Activated T-cell treated with anti-CD3 and anti-CD28 coated beads, Interleukin-2, amount 50 U/mL, for 72 hours (primary cell): ENCODE measurements around the gene LAIR1. TPM values are rescaled to one million over a fixed set of nuclear protein-coding genes. Genes with fewer than 3 reads are reported as not detected.
"Not testable (repeated sequence)": the region's sequence is repeated elsewhere in the genome, so short reads cannot be mapped to it uniquely, and the experiment has no call there.

Source experiments
- ATAC-seq, 2 donors: fragments of 150-1000 bp; cut with Tn5 transposase; replicated peaks in 1 of 2; 2 replicates each; pipeline ENCODE4 v1.10.0; 2021; ENCODE audit warnings: moderate library complexity in 2 of 2, mild to moderate bottlenecking in 1 of 2
- DNase-seq, 2 donors: peaks; one replicate each; pipeline ENCODE4 v3.0.0; 2021 to 2022; ENCODE audit warnings: mixed read lengths in 1 of 2
- H3K27ac Mint-ChIP-seq: one replicate; pipeline ENCODE4 v1.8.0; 2022; ENCODE audit warnings: mild to moderate bottlenecking, moderate library complexity, mixed read lengths
- H3K27me3 Mint-ChIP-seq: one replicate; pipeline ENCODE4 v1.8.0; 2022; ENCODE audit warnings: low read depth, mixed read lengths
- H3K36me3 Mint-ChIP-seq, 2 donors: one replicate each; pipeline ENCODE4 v1.8.0; 2022; ENCODE audit warnings: mixed read lengths in 2 of 2, mild to moderate bottlenecking in 1 of 2; ENCODE audit not compliant: insufficient read depth in 2 of 2
- H3K4me1 Mint-ChIP-seq: one replicate; pipeline ENCODE4 v1.8.0; 2022; ENCODE audit warnings: low read depth, mixed read lengths
- H3K4me3 Mint-ChIP-seq, 2 donors: one replicate each; pipeline ENCODE4 v1.8.0; 2022; ENCODE audit warnings: mild to moderate bottlenecking in 2 of 2, mixed read lengths in 2 of 2, moderate library complexity in 2 of 2
- H3K9me3 Mint-ChIP-seq, 2 donors: one replicate each; pipeline ENCODE4 v1.8.0; 2022; ENCODE audit warnings: mixed read lengths in 2 of 2
- total RNA-seq, 2 donors: library from RNA; stranded (reverse); gene quantifications; one replicate each; pipeline ENCODE4 v1.2.3, GENCODE V29; 2022

LAIR1 gene
- total RNA-seq, 2 donors from 2014 or later, result 3.5 to 8.3 TPM

- DNase-seq (peak; percentile 59 to 64), ATAC-seq (peak; percentile 88 to 90)
- not testable (repeated sequence) for H3K27ac Mint-ChIP-seq, H3K9me3 Mint-ChIP-seq, H3K36me3 Mint-ChIP-seq
- Mint-ChIP-seq H3K27me3 (peaks cover 54% of the 10 kb centered on the region), H3K4me1 (peaks cover 73% of the 10 kb centered on the region), H3K4me3 (peak overlapping the region; percentile 69 to 81)
These were observed 5.7 kb upstream of the LAIR1 start for GRCh38 chr19:54370434-54370796.

DNA sequence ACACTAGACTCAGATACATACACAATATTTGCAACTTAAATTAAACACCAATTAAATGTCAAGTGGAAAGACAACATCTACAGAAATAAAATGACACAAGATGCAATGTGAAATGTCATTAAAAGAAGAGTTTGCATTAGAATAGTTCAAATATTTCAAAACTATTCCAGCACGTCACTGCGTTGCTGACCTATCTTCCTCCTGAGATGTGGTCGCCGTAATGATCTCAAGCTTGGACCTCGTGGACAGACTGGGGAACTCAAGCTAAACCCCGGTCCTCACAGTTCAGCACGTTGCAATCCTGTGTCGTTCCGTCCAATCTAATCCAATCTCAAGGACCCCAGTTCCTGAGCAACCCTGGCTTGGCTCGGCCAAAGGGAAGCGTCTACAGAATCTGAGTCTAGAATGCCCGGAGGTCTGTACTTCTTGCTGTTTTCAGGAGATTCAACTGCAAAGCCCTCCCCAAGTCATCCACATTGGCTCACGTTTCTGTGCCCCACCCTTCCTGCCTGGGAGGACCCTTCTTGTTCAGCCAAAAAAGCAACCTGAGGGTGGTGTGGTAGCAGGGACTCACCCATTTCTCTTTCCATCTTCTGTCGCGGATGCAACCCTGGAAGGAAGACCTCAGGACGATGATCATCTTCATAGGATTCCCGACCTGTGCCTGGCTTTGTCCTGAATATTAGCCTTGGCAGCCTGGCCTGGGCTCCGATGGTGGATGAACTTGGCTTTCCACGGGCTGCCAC lies 5.1 kb upstream of the LAIR1 start:
- not testable (repeated sequence) for H3K27ac Mint-ChIP-seq, DNase-seq, H3K9me3 Mint-ChIP-seq, H3K36me3 Mint-ChIP-seq
- H3K4me1 Mint-ChIP-seq, result peaks cover 71% of the 10 kb centered on the region
- H3K4me3 Mint-ChIP-seq, result peak overlapping the region; percentile 69 to 81
- H3K27me3 Mint-ChIP-seq, result peaks cover 48% of the 10 kb centered on the region
- ATAC-seq, result peak; percentile 4 to 7

DNA sequence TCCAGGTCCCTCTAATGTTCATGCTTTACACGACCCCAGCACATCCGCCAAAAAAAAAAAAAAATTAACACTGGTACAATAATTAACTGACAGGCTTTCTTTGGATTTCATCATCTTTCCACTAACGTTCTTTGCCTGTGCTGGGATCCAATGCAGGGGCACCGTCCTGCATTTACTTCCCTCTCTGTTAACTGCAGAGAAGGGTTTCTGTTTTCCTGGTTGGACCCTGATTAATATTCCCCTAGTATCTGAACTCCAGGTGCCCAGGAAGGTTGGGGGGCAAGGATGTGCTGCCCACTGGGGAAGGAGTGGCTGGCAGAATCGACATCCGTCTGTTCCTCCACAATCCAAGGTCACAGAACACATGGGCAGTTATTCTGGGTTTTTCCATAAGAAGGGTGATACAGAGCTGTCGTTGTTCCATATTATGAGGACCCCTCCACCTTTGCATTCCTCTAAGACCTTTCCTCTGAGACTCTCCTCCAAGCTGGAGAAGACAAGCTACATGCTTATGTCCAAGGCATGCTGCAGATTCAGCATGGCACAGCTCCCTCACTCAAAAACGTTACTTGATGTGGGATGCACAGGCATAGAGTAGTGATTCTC lies 4.5 kb upstream of the LAIR1 start:
- Mint-ChIP-seq H3K27ac (no peak overlapping the region), H3K36me3 (no peaks in the 10 kb centered on the region), H3K9me3 (no peaks in the 10 kb centered on the region), H3K27me3 (peaks cover 41% of the 10 kb centered on the region), H3K4me1 (peaks cover 71% of the 10 kb centered on the region), H3K4me3 (peak overlapping the region; percentile 69 to 81)
- DNase-seq, result no peak
- no peak for ATAC-seq

DNA sequence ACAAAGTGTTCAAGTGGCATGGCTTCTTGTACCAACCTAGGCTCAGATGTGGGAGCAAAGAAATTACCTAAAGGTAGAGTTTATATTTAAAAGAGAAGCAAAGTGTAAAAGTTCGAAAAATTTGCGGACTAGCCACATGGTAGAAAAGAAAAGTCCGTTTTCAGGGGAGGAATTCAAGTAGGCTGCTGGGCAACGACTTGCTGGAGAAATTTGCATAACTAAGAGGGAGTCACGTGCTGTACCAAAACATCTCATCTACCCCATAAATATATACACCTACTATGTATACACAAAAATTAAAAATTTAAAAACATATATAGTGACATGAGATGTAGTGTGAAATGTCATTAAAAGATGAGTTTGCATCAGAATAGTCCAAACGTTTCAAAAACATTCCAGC lies 2.1 kb upstream of the LAIR1 start:
- Mint-ChIP-seq H3K4me1 (peaks cover 78% of the 10 kb centered on the region), H3K4me3 (no peak overlapping the region), H3K36me3 (peaks cover 2 to 6% of the 10 kb centered on the region in 2 donors), H3K27ac (no peak overlapping the region), H3K27me3 (peaks cover 29% of the 10 kb centered on the region), H3K9me3 (no peaks in the 10 kb centered on the region)
- DNase-seq, result no peak
- no peak for ATAC-seq

DNA sequence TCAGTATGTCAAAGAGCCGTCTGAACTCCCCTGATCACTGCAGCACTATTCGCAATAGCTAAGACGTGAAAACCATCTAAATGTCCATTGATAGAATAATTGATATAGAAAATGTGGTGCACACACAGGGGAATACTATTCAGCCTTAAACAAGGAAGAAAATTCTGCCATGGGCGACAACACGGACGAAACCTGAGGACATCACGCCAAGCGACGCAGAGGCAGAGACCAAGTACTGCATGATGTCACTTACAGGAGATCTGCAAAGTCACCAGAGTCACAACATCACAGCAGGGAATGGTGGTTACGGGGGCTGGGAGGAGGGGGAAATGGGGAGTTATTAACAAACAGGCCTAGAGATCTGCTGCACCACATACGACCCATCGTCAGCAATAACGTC lies 1.1 kb upstream of the LAIR1 start:
- not testable (repeated sequence) for H3K9me3 Mint-ChIP-seq, H3K4me3 Mint-ChIP-seq, H3K36me3 Mint-ChIP-seq, DNase-seq, ATAC-seq, H3K27ac Mint-ChIP-seq
- Mint-ChIP-seq H3K4me1 (peaks cover 82% of the 10 kb centered on the region), H3K27me3 (peaks cover 23% of the 10 kb centered on the region)

GRCh38 chr19:54361680-54362422 lies 2.9 kb downstream of the LAIR1 start:
- Mint-ChIP-seq H3K4me1 (peaks cover 55% of the 10 kb centered on the region), H3K4me3 (peak overlapping the region; percentile 84 to 87), H3K27ac (peak overlapping the region; percentile 64)
- H3K27me3 Mint-ChIP-seq, H3K36me3 Mint-ChIP-seq, H3K9me3 Mint-ChIP-seq, DNase-seq: not testable (repeated sequence)
- ATAC-seq, result peak in 1 of 2 donors; percentile 19

- ATAC-seq (peak; percentile 91 to 93), DNase-seq (peak; percentile 77 to 78)
- H3K27ac Mint-ChIP-seq, H3K9me3 Mint-ChIP-seq, H3K36me3 Mint-ChIP-seq, H3K27me3 Mint-ChIP-seq, H3K4me3 Mint-ChIP-seq: not testable (repeated sequence)
- peaks cover 37% of the 10 kb centered on the region for H3K4me1 Mint-ChIP-seq
These were observed 5.4 kb downstream of the LAIR1 start for GRCh38 chr19:54359149-54359820.

GRCh38 chr19:54357381-54357780 lies 7.3 kb downstream of the LAIR1 start:
- Mint-ChIP-seq H3K4me3 (no peak overlapping the region), H3K27me3 (no peaks in the 10 kb centered on the region), H3K27ac (no peak overlapping the region), H3K9me3 (no peaks in the 10 kb centered on the region), H3K36me3 (peaks cover 2% of the 10 kb centered on the region in 2 donors), H3K4me1 (peaks cover 18% of the 10 kb centered on the region)
- no peak for ATAC-seq
- no peak for DNase-seq

DNA sequence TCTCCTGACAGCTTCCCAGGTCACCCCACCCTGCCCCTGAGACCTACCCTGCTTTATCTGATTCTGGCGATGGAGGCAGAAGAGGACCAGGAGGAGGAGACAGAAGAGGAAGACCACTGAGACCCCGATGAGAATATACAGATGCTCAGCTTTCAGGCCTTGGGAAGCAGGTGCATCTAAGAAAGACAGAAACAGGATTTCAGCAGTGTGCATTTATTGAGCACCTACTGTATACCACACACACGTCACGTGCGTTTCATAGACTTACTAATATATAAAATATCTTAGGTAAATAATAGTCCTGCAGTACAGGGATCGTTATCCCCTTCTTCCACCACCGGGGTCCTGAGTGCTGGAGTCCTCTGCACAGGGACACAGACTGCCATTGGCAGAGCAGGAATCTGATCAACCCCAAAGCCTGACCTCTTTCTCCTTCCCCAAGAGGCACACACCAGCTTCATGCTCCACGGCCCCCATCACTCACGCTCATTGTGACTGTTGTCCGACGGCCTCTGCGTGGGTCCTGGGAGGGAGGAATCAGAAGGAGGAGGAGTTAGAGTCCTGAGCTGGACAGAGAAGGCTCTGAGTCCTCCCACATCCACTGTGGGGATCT lies 8.2 kb downstream of the LAIR1 start:
- DNase-seq, result no peak
- Mint-ChIP-seq H3K27me3 (no peaks in the 10 kb centered on the region), H3K9me3 (no peaks in the 10 kb centered on the region), H3K27ac (no peak overlapping the region), H3K4me1 (peaks cover 10% of the 10 kb centered on the region), H3K4me3 (no peak overlapping the region), H3K36me3 (no peaks in the 10 kb centered on the region)
- no peak for ATAC-seq

- Mint-ChIP-seq H3K4me1 (peaks cover under 1% of the 10 kb centered on the region), H3K9me3 (no peaks in the 10 kb centered on the region)
These were observed 9.1 kb downstream of the LAIR1 start for GRCh38 chr19:54355675-54356074.

GRCh38 chr19:54354761-54355160 lies 10.0 kb downstream of the LAIR1 start:
- DNase-seq (no peak), ATAC-seq (no peak)
- Mint-ChIP-seq H3K27ac (no peak overlapping the region), H3K9me3 (no peaks in the 10 kb centered on the region), H3K36me3 (no peaks in the 10 kb centered on the region), H3K4me3 (no peak overlapping the region), H3K4me1 (no peaks in the 10 kb centered on the region), H3K27me3 (no peaks in the 10 kb centered on the region)

More at GRCh38 chr19:54355675-54356074, 9.1 kb downstream of the LAIR1 start:
- Mint-ChIP-seq H3K27ac (no peak overlapping the region), H3K4me3 (no peak overlapping the region), H3K27me3 (no peaks in the 10 kb centered on the region), H3K36me3 (no peaks in the 10 kb centered on the region)
- DNase-seq (no peak), ATAC-seq (no peak)

DNA sequence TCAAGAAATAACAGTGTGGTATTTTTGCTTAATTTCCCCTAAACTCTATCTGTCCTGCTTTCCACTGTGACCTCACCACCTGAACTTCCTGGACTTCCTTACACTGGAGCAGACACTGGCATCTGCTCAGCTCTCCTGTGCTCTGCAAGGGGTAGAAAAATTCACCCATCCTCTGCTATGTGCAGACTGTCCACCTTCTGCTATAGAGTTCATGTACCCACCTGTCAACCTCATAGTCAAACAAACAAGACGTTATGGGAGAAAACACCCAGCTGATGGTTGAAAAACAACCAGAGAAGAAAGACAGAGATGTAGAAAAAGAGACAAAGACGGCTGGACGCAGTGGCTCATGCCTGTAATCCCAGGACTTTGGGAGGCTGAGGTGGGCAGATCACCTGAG lies 12.2 kb downstream of the LAIR1 start:
- no peaks in the 10 kb centered on the region for H3K9me3 Mint-ChIP-seq
- H3K27ac Mint-ChIP-seq, result no peak overlapping the region

More for the DNA sequence above, 12.2 kb downstream of the LAIR1 start:
- H3K27me3 Mint-ChIP-seq, result peaks cover 16% of the 10 kb centered on the region
- H3K4me1 Mint-ChIP-seq, result no peaks in the 10 kb centered on the region
- no peak for ATAC-seq
- DNase-seq, result no peak
- no peaks in the 10 kb centered on the region for H3K36me3 Mint-ChIP-seq
- H3K4me3 Mint-ChIP-seq, result no peak overlapping the region
